Measurements from ENCODE around the gene VSIG1.

GRCh38 chrX:108034725-108035124 is 10.1 kb upstream of the VSIG1 start:
- TF ChIP-seq POLR2A (IDR thresholded peaks at IDR 0.05) (no peak), CTCF (IDR thresholded peaks at IDR 0.05) (no peak)
